ENCODE measurements around the gene OBSL1.

The OBSL1 gene

GRCh38 chr2:219511547-219512325, 59.6 kb downstream of the OBSL1 start:
- no peak for DNase-seq

GRCh38 chr2:219510512-219511135, 60.7 kb downstream of the OBSL1 start:
- DNase-seq: no peak

- DNase-seq: peak; percentile 44
Measured at GRCh38 chr2:219509780-219510511, 61.4 kb downstream of the OBSL1 start.

- no peak for DNase-seq
Measured at GRCh38 chr2:219508971-219509779, 62.2 kb downstream of the OBSL1 start.

GRCh38 chr2:219508444-219508734, 63.0 kb downstream of the OBSL1 start:
- no peak for DNase-seq

- no peak for DNase-seq
Measured at GRCh38 chr2:219507581-219508443, 63.5 kb downstream of the OBSL1 start.

- DNase-seq: no peak
Measured at GRCh38 chr2:219506802-219507526, 64.4 kb downstream of the OBSL1 start.

- no peak for DNase-seq
Measured at GRCh38 chr2:219506153-219506801, 65.1 kb downstream of the OBSL1 start.

GRCh38 chr2:219505585-219505984, 65.8 kb downstream of the OBSL1 start:
- DNase-seq: no peak

- no peak for DNase-seq
Measured at GRCh38 chr2:219502618-219503017, 68.7 kb downstream of the OBSL1 start.

GRCh38 chr2:219501849-219502248, 69.5 kb downstream of the OBSL1 start:
- no peak for DNase-seq

Measured in CD4-positive, alpha-beta T cell treated with Interleukin-12 subunit alpha and Interleukin-12 subunit beta, for 1 hour (primary cell).